ENCODE results near the gene DOCK1. TPM values are rescaled to one million over a fixed set of nuclear protein-coding genes. Genes with fewer than 3 reads are reported as not detected.

DOCK1 gene
- total RNA-seq, 2 donors from 2014 or later: 72.4 to 89.3 TPM

DNA sequence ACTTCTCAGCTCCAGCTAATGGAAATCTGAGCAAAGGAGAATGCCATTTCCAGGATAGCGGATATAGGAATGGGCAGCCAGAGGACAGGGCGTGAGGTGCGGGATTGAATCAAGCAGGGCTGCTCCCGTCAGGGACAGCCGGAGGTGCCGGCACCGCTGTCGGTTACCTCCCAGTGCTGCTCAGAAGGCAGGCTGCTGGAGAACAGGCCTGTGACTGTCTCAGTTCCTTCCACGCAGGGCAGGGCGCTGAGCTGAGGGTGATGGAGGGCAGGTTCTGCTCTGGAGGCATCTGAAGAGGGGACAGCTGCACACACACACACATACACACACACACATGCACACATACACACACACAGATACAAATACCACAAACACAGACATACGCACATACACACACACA is 111.1 kb downstream of the DOCK1 start:
- no peaks in the 10 kb centered on the region for H3K9me3 ChIP-seq (ENCODE audit: control insufficient read depth, low read length)
- WGBS, 2 experiments (ENCODE audit: insufficient coverage in 1 of 2, insufficient read length in 1 of 2): 50 to 84% methylated on average over 2 to 11 of the region's 11 CpGs
- TF ChIP-seq, protein P1, sequence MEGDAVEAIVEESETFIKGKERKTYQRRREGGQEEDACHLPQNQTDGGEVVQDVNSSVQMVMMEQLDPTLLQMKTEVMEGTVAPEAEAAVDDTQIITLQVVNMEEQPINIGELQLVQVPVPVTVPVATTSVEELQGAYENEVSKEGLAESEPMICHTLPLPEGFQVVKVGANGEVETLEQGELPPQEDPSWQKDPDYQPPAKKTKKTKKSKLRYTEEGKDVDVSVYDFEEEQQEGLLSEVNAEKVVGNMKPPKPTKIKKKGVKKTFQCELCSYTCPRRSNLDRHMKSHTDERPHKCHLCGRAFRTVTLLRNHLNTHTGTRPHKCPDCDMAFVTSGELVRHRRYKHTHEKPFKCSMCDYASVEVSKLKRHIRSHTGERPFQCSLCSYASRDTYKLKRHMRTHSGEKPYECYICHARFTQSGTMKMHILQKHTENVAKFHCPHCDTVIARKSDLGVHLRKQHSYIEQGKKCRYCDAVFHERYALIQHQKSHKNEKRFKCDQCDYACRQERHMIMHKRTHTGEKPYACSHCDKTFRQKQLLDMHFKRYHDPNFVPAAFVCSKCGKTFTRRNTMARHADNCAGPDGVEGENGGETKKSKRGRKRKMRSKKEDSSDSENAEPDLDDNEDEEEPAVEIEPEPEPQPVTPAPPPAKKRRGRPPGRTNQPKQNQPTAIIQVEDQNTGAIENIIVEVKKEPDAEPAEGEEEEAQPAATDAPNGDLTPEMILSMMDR (conservative IDR thresholded peaks at IDR 0.05): no peak
- Mint-ChIP-seq H3K9me3 (no peaks in the 10 kb centered on the region), H3K27ac (no peak overlapping the region), H3K4me3 (no peak overlapping the region), H3K4me1 (peaks cover 20% of the 10 kb centered on the region), H3K27me3 (ENCODE audit: insufficient read depth) (no peaks in the 10 kb centered on the region), H3K36me3 (ENCODE audit: low read depth) (peaks cover 42% of the 10 kb centered on the region)
- H3K9ac ChIP-seq (ENCODE audit: extremely low read depth, low read length, poor library complexity, severe bottlenecking): no peak overlapping the region
- DNase-seq: no peak
- H3K4me1 ChIP-seq (ENCODE audit: control insufficient read depth, insufficient read depth, low read length): no peaks in the 10 kb centered on the region
- H3K4me3 ChIP-seq (ENCODE audit: low read length): no peak overlapping the region
- H3K27me3 ChIP-seq (ENCODE audit: control insufficient read depth, insufficient read depth, low read length, poor library complexity, severe bottlenecking): no peaks in the 10 kb centered on the region
- peaks cover 47% of the 10 kb centered on the region for H3K36me3 ChIP-seq (ENCODE audit: control insufficient read depth, insufficient read depth, low read length)
- no peak overlapping the region for H3K27ac ChIP-seq (ENCODE audit: low read depth, low read length)

DNA sequence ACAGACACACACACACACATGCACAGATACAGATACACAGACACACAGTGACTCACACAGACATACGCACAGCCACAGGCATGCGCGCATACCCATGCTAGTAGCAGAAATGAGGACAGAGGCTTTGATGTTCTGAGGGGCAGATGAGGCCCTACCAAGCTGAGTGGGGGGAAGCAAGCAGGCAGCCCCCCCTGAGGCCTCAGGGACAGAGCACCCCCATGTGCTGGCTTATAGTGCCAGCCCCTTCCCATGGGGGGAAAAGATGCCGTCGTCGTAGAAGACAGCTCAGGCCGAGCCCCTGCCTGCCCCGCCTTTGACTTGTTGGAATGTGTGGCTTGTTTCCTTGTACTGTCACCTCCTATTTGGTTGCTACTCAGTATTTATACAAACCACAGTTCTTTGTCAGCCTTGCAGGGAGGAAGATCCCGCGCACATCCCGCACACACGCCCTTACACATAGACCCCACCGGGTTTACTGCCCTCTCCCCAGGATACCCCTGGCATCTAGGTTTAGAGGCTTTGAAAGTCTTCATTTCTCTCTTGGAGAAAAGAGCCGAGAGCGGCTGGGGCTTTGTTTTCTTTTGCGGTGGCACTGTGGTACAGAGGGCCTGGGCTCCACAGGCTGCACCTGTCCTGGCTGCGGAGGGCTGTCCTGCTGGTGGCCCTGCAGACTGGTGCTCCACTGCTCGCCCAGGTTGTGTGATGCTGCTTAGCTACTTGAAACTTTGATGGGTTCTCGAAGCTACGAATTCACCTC is 112.5 kb downstream of the DOCK1 start:
- DNase-seq: no peak
- Histone ChIP-seq H3K9ac (ENCODE audit: extremely low read depth, low read length, poor library complexity, severe bottlenecking) (no peak overlapping the region), H3K36me3 (ENCODE audit: control insufficient read depth, insufficient read depth, low read length) (peaks cover 41% of the 10 kb centered on the region), H3K27me3 (ENCODE audit: control insufficient read depth, insufficient read depth, low read length, poor library complexity, severe bottlenecking) (no peaks in the 10 kb centered on the region), H3K9me3 (ENCODE audit: control insufficient read depth, low read length) (no peaks in the 10 kb centered on the region), H3K27ac (ENCODE audit: low read depth, low read length) (no peak overlapping the region), H3K4me3 (ENCODE audit: low read length) (no peak overlapping the region), H3K4me1 (ENCODE audit: control insufficient read depth, insufficient read depth, low read length) (no peaks in the 10 kb centered on the region)
- H3K4me1 Mint-ChIP-seq: peaks cover 10% of the 10 kb centered on the region
- H3K4me3 Mint-ChIP-seq: no peak overlapping the region
- H3K27me3 Mint-ChIP-seq (ENCODE audit: insufficient read depth): no peaks in the 10 kb centered on the region
- H3K9me3 Mint-ChIP-seq: no peaks in the 10 kb centered on the region
- 78 to 86% methylated on average over 6 to 20 of the region's 20 CpGs for WGBS, 2 experiments (ENCODE audit: insufficient coverage in 1 of 2, insufficient read length in 1 of 2)
- no peak overlapping the region for H3K27ac Mint-ChIP-seq
- peaks cover 36% of the 10 kb centered on the region for H3K36me3 Mint-ChIP-seq (ENCODE audit: low read depth)
- TF ChIP-seq, protein P1 (conservative IDR thresholded peaks at IDR 0.05): no peak

DNA sequence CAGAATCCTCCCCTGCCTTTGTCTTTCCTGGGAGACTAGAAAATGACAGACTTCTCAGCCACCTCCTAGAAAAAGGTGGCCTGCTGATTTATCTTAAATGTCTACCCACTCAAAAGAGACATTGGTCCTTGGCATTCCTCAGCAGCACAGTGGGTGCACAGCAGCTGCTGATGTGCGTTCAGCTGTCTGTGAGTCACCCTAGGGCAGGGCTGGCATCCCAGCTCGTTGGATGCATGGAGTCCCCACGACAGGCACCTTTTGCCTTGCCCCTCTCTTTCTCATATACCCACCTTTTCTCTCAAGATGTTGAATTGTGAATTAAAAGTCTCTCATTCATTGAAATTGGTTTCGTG is 113.0 kb downstream of the DOCK1 start:
- Mint-ChIP-seq H3K27me3 (ENCODE audit: insufficient read depth) (no peaks in the 10 kb centered on the region), H3K9me3 (no peaks in the 10 kb centered on the region), H3K36me3 (ENCODE audit: low read depth) (peaks cover 37% of the 10 kb centered on the region), H3K27ac (no peak overlapping the region), H3K4me1 (peaks cover 4% of the 10 kb centered on the region), H3K4me3 (no peak overlapping the region)
- H3K27me3 ChIP-seq (ENCODE audit: control insufficient read depth, insufficient read depth, low read length, poor library complexity, severe bottlenecking): no peaks in the 10 kb centered on the region
- H3K9me3 ChIP-seq (ENCODE audit: control insufficient read depth, low read length): no peaks in the 10 kb centered on the region
- no peaks in the 10 kb centered on the region for H3K4me1 ChIP-seq (ENCODE audit: control insufficient read depth, insufficient read depth, low read length)
- 90 to 91% methylated on average over 2 to 4 of the region's 4 CpGs for WGBS, 2 experiments (ENCODE audit: insufficient coverage in 1 of 2, insufficient read length in 1 of 2)
- H3K36me3 ChIP-seq (ENCODE audit: control insufficient read depth, insufficient read depth, low read length): peaks cover 46% of the 10 kb centered on the region
- no peak overlapping the region for H3K27ac ChIP-seq (ENCODE audit: low read depth, low read length)
- TF ChIP-seq, protein P1 (conservative IDR thresholded peaks at IDR 0.05): no peak
- no peak overlapping the region for H3K4me3 ChIP-seq (ENCODE audit: low read length)
- DNase-seq: no peak
- H3K9ac ChIP-seq (ENCODE audit: extremely low read depth, low read length, poor library complexity, severe bottlenecking): no peak overlapping the region

All from endodermal cell (in vitro differentiated cells).